ENCODE data around the gene CDH2. TPM values are rescaled to one million over a fixed set of nuclear protein-coding genes. Genes with fewer than 3 reads are reported as not detected.

The CDH2 gene
- total RNA-seq, 4 donors from 2014 or later, result 0.50 to 2.0 (median 1.4) TPM

DNA sequence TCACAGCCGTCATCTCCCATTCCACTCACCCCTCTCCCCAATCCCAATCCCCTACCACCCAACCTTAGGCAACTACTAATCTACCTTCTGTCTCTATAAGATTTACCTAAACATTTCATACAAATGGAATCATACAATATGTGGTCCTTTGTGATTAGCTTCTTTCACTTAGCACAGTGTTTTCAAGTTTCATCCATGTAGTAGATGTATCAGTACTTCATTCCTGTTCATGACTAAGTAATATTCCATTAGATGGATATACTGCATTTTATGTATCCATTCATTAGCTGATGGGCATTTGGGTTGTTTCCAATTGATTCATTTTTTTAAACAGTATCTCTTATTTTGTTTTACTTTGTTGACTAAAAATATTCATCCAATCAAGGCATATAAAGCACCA is 109.6 kb downstream of the CDH2 start:
- DNase-seq (ENCODE audit: low spot score) (no peak), ATAC-seq (ENCODE audit: low FRiP score) (no peak)
- TF ChIP-seq, protein P1, sequence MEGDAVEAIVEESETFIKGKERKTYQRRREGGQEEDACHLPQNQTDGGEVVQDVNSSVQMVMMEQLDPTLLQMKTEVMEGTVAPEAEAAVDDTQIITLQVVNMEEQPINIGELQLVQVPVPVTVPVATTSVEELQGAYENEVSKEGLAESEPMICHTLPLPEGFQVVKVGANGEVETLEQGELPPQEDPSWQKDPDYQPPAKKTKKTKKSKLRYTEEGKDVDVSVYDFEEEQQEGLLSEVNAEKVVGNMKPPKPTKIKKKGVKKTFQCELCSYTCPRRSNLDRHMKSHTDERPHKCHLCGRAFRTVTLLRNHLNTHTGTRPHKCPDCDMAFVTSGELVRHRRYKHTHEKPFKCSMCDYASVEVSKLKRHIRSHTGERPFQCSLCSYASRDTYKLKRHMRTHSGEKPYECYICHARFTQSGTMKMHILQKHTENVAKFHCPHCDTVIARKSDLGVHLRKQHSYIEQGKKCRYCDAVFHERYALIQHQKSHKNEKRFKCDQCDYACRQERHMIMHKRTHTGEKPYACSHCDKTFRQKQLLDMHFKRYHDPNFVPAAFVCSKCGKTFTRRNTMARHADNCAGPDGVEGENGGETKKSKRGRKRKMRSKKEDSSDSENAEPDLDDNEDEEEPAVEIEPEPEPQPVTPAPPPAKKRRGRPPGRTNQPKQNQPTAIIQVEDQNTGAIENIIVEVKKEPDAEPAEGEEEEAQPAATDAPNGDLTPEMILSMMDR (IDR thresholded peaks at IDR 0.05), result no peak

DNA sequence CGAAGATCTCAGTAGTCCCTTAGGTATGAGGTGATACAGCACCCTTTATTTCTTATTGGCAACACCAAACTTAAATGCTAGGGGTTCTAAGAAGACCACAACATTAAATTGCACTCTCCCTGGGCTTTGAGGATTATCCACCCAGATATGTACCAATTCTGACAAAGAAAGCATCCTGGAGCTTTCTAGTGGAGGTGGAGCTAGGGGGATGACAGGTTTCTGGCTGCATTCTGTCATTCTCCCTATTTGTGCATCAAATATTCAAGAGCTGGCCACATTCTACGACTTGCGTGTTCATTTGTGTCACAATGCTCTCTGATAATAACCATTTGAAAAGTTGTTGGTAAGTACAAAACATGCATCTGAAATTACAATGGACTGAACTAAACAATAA is 111.1 kb downstream of the CDH2 start:
- DNase-seq (ENCODE audit: low spot score) (no peak), ATAC-seq (ENCODE audit: low FRiP score) (no peak)
- TF ChIP-seq, protein P1 (IDR thresholded peaks at IDR 0.05), result no peak

DNA sequence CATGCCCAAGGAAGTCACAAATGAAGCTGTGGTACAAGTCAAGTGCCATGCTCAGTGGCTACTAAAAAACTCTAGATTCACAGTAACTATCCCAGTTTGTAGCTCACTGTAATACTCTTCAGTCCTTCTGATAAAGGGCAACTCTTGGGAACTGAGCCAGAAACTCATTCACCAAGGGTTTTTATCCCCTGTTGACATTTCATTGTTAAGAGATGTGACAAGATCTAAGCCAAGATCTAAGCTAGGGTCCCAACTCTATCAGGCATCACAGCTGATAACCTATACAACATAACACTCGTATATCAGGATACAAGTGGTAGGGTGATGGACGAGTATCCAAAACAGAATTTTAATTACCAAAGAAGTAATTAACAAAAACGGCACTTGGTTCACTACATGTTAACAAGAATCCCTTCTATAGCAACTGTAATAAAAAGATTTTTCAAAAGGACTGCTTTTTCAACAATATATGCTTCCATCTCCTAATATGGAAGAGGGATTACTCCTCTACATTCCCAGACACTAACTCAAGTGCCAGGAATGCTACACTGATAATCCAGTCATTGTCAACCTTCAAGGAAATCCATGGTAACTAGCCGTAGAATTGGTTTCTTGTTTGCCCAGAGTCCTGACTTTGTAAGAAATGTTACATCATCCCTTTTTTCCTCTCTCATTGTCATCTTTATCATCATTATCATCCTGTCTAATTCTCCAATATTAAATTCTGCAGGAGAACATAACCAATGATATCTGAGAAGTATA is 111.7 kb downstream of the CDH2 start:
- TF ChIP-seq, protein P1 (IDR thresholded peaks at IDR 0.05), result no peak
- no peak for DNase-seq (ENCODE audit: low spot score)
- no peak for ATAC-seq (ENCODE audit: low FRiP score)

- ATAC-seq (ENCODE audit: low FRiP score) (no peak), DNase-seq (ENCODE audit: low spot score) (no peak)
- TF ChIP-seq, protein P1 (IDR thresholded peaks at IDR 0.05), result no peak
Measured at GRCh38 chr18:28063926-28064325, 113.0 kb downstream of the CDH2 start.

DNA sequence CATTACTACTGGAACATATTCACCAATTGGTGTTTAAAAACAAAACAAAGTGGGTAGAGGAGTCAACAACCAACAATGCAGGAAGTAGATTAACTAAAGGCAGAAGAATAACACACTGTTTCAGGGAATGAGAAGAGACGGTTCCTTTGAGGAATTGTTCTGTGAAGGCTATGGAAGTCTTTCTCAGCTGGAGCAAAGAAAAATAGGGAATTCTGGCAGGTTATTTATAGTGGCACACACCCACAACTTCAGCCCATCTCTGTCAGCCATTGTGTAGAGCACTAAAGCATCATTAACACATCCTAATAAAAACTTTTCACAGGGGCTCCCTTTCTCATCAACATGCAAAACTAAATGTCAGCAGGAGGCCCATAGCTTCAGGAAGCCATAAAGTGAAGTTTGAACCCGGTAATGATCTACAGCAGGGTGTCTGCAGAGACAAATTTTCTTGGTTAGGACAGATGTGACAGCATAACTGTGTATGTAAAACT is 113.6 kb downstream of the CDH2 start:
- ATAC-seq (ENCODE audit: low FRiP score), result no peak
- TF ChIP-seq, protein P1 (IDR thresholded peaks at IDR 0.05), result no peak

DNA sequence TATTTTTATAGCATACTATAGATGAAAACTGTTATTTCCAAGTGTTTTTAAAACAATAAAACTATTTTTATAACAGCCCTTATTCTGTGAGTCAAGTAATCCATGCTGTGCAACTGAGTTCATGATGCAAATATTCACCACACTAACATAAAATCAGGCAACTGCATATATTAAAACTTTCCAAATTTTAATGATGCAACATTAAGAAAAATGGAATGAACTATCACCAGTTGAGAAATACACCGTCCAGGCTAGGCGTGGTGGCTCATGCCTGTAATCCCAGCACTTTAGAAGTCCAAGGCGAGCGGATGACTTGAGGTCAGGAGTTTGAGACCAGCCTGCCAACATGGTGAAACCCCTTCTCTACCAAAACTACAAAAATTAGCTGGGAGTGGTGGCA is 114.5 kb downstream of the CDH2 start:
- TF ChIP-seq, protein P1 (IDR thresholded peaks at IDR 0.05), result no peak
- DNase-seq (ENCODE audit: low spot score) (no peak), ATAC-seq (ENCODE audit: low FRiP score) (no peak)

More for the DNA sequence above, 113.6 kb downstream of the CDH2 start:
- DNase-seq (ENCODE audit: low spot score), result no peak

GRCh38 chr18:28059861-28060260 is 117.1 kb downstream of the CDH2 start:
- TF ChIP-seq, protein P1 (IDR thresholded peaks at IDR 0.05), result no peak
- no peak for DNase-seq (ENCODE audit: low spot score)
- ATAC-seq (ENCODE audit: low FRiP score), result no peak
